Activated CD4-positive, alpha-beta T cell treated with anti-CD3 and anti-CD28 coated beads, Interleukin-2, amount 50 U/mL, for 16 hours (primary cell): ENCODE results near the gene PPP1R26.
"Not testable (repeated sequence)": the region's sequence is repeated elsewhere in the genome, so short reads cannot be mapped to it uniquely, and the experiment has no call there.

ENCODE experiments used
- DNase-seq: peaks from one replicate; pipeline ENCODE4 v3.0.0-alpha.2; 2020

The PPP1R26 gene

GRCh38 chr9:135524130-135524861 is 44.7 kb downstream of the PPP1R26 start:
- no peak for DNase-seq

GRCh38 chr9:135525241-135526088 is 45.9 kb downstream of the PPP1R26 start:
- no peak for DNase-seq

- no peak for DNase-seq
Measured at GRCh38 chr9:135526089-135526729, 46.6 kb downstream of the PPP1R26 start.

GRCh38 chr9:135526730-135527571 is 47.4 kb downstream of the PPP1R26 start:
- no peak for DNase-seq

- DNase-seq, result not testable (repeated sequence)
Measured at GRCh38 chr9:135528842-135529435, 49.4 kb downstream of the PPP1R26 start.

- peak; percentile 10 for DNase-seq
Measured at GRCh38 chr9:135530146-135530545, 50.6 kb downstream of the PPP1R26 start.

GRCh38 chr9:135531096-135531495 is 51.5 kb downstream of the PPP1R26 start:
- no peak for DNase-seq

GRCh38 chr9:135533113-135533512 is 53.5 kb downstream of the PPP1R26 start:
- DNase-seq, result no peak

- no peak for DNase-seq
Measured at GRCh38 chr9:135533674-135534073, 54.1 kb downstream of the PPP1R26 start.

- peak; percentile 8 for DNase-seq
Measured at GRCh38 chr9:135534192-135534711, 54.7 kb downstream of the PPP1R26 start.

GRCh38 chr9:135534826-135535225 is 55.2 kb downstream of the PPP1R26 start:
- not testable (repeated sequence) for DNase-seq

- not testable (repeated sequence) for DNase-seq
Measured at GRCh38 chr9:135535631-135536030, 56.0 kb downstream of the PPP1R26 start.

GRCh38 chr9:135536216-135536615 is 56.6 kb downstream of the PPP1R26 start:
- DNase-seq, result peak; percentile 32
